ENCODE measurements around the gene EIPR1.
"Not testable (repeated sequence)": the region's sequence is repeated elsewhere in the genome, so short reads cannot be mapped to it uniquely, and the experiment has no call there.

EIPR1 gene

GRCh38 chr2:3289171-3289515 is 88.5 kb downstream of the EIPR1 start:
- H3K9me3 ChIP-seq (ENCODE audit: low read length) = peaks cover 11% of the 10 kb centered on the region
- no peaks in the 10 kb centered on the region for H3K27me3 ChIP-seq (ENCODE audit: insufficient read depth, low read length)
- H2AFZ ChIP-seq (ENCODE audit: low read depth, low read length) = no peak overlapping the region
- H3K4me1 ChIP-seq (ENCODE audit: insufficient read depth, low read length) = peaks cover 12% of the 10 kb centered on the region
- H3K4me3 ChIP-seq (ENCODE audit: low read length) = no peak overlapping the region
- H3K36me3 ChIP-seq (ENCODE audit: insufficient read depth, low read length) = no peaks in the 10 kb centered on the region

- Histone ChIP-seq H3K4me3 (ENCODE audit: low read length) (no peak overlapping the region), H2AFZ (ENCODE audit: low read depth, low read length) (no peak overlapping the region), H3K36me3 (ENCODE audit: insufficient read depth, low read length) (no peaks in the 10 kb centered on the region), H3K4me1 (ENCODE audit: insufficient read depth, low read length) (peaks cover 12% of the 10 kb centered on the region), H3K9me3 (ENCODE audit: low read length) (peaks cover 11% of the 10 kb centered on the region), H3K27me3 (ENCODE audit: insufficient read depth, low read length) (no peaks in the 10 kb centered on the region)
Measured at GRCh38 chr2:3288470-3289170, 89.0 kb downstream of the EIPR1 start.

GRCh38 chr2:3287896-3288295 is 89.7 kb downstream of the EIPR1 start:
- no peaks in the 10 kb centered on the region for H3K36me3 ChIP-seq (ENCODE audit: insufficient read depth, low read length)
- H2AFZ ChIP-seq (ENCODE audit: low read depth, low read length) = no peak overlapping the region
- no peaks in the 10 kb centered on the region for H3K27me3 ChIP-seq (ENCODE audit: insufficient read depth, low read length)
- H3K9me3 ChIP-seq (ENCODE audit: low read length) = peaks cover 11% of the 10 kb centered on the region
- H3K4me3 ChIP-seq (ENCODE audit: low read length) = no peak overlapping the region
- peaks cover 12% of the 10 kb centered on the region for H3K4me1 ChIP-seq (ENCODE audit: insufficient read depth, low read length)

DNA sequence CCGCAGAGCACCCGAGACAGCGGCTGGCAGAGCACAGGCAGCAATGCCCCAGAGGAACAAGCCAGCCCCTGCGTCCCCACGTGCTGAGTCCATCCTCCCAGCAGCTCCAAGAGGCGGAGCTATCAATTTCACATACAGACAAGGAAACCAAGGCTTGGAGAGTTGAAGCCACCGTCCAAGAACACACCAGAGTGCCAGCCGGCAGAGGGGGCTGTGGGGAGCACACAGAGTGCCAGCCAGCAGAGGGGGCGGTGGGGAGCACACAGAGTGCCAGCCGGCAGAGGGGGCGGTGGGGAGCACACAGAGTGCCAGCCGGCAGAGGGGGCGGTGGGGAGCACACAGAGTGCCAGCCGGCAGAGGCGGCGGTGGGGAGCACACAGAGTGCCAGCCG is 91.0 kb downstream of the EIPR1 start:
- not testable (repeated sequence) for H3K4me3 ChIP-seq (ENCODE audit: low read length); H3K36me3 ChIP-seq (ENCODE audit: insufficient read depth, low read length); H2AFZ ChIP-seq (ENCODE audit: low read depth, low read length); H3K27me3 ChIP-seq (ENCODE audit: insufficient read depth, low read length)
- Histone ChIP-seq H3K9me3 (ENCODE audit: low read length) (peaks cover 11% of the 10 kb centered on the region), H3K4me1 (ENCODE audit: insufficient read depth, low read length) (peaks cover 21% of the 10 kb centered on the region)

GRCh38 chr2:3285901-3286645 is 91.5 kb downstream of the EIPR1 start:
- Histone ChIP-seq H2AFZ (ENCODE audit: low read depth, low read length) (no peak overlapping the region), H3K27me3 (ENCODE audit: insufficient read depth, low read length) (no peaks in the 10 kb centered on the region), H3K4me3 (ENCODE audit: low read length) (no peak overlapping the region), H3K4me1 (ENCODE audit: insufficient read depth, low read length) (peaks cover 21% of the 10 kb centered on the region), H3K36me3 (ENCODE audit: insufficient read depth, low read length) (no peaks in the 10 kb centered on the region), H3K9me3 (ENCODE audit: low read length) (peaks cover 11% of the 10 kb centered on the region)

DNA sequence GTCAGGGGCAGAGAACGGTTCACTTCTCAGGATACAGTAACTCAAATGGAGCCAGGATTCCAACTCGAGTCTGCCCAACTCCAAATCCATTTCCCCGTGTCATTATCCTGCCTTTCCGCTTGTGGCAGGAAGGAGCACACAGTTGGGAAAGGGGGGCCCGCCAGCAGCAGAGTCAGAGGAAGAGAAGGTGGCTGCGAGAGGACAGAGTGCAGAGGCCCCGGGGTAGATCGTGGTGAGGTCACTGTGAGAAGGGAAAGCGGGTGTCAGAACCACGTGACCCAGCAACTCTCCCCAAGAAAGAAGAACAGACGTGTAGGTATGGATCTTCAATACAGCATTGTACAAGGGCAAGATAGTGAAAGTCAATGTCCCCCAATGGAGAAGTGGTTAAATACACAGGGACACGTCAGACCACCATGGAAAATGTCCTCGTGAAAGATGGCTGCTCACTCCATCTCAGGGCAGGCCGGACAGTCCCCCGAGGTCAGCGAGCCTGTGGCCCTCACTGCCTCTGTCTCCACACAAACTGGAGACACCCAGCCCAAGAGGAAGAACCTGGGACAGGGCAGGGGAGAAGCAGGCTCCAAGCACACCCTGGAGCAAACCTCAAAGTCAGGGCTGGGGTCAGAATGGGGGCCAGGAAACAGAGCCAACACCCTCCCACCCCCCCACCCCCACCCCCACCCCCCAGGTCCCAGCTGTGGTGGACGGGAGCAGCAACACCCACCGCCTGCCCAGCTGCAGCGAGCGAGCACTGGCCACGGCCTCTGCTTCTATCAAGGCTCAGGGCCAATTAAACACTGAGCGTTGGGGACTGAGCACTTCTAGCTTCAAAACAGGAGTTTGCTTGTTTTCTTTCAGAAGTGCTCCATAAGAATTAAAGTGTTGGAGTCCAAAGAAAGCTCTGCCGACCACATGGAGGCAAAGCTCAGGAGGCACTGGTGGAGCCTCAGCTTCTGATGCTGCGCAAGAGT is 92.7 kb downstream of the EIPR1 start:
- no peaks in the 10 kb centered on the region for H3K36me3 ChIP-seq (ENCODE audit: insufficient read depth, low read length)
- no peak overlapping the region for H3K4me3 ChIP-seq (ENCODE audit: low read length)
- H3K4me1 ChIP-seq (ENCODE audit: insufficient read depth, low read length) = peaks cover 21% of the 10 kb centered on the region
- no peaks in the 10 kb centered on the region for H3K27me3 ChIP-seq (ENCODE audit: insufficient read depth, low read length)
- no peak overlapping the region for H2AFZ ChIP-seq (ENCODE audit: low read depth, low read length)
- H3K9me3 ChIP-seq (ENCODE audit: low read length) = peaks cover 11% of the 10 kb centered on the region

- not testable (repeated sequence) for H3K4me3 ChIP-seq (ENCODE audit: low read length); H2AFZ ChIP-seq (ENCODE audit: low read depth, low read length); H3K27me3 ChIP-seq (ENCODE audit: insufficient read depth, low read length); H3K36me3 ChIP-seq (ENCODE audit: insufficient read depth, low read length); H3K9me3 ChIP-seq (ENCODE audit: low read length)
- H3K4me1 ChIP-seq (ENCODE audit: insufficient read depth, low read length) = peaks cover 17% of the 10 kb centered on the region
Measured at GRCh38 chr2:3283876-3284656, 93.6 kb downstream of the EIPR1 start.

DNA sequence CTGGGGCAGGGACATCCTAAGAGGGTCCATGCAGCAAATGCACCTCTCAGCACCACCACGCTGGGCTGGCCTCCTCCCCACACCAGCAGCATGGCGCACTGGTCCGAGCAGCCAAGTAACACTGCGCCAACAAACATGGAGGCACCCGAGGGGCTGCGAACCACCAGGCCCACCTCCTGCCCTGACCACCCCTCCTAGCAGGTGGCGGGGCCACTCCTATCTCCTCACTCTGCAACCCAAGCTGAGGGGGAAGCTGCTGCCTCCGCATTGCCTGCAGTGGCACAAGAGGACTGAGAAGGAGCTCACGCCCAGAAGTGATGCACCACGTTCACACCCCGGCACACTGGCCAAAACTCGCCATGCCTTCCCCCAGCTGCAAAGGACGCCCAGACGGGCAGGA is 94.4 kb downstream of the EIPR1 start:
- Histone ChIP-seq H2AFZ (ENCODE audit: low read depth, low read length) (no peak overlapping the region), H3K4me1 (ENCODE audit: insufficient read depth, low read length) (peaks cover 10% of the 10 kb centered on the region), H3K9me3 (ENCODE audit: low read length) (peaks cover 5% of the 10 kb centered on the region), H3K36me3 (ENCODE audit: insufficient read depth, low read length) (no peaks in the 10 kb centered on the region), H3K4me3 (ENCODE audit: low read length) (no peak overlapping the region), H3K27me3 (ENCODE audit: insufficient read depth, low read length) (no peaks in the 10 kb centered on the region)

DNA sequence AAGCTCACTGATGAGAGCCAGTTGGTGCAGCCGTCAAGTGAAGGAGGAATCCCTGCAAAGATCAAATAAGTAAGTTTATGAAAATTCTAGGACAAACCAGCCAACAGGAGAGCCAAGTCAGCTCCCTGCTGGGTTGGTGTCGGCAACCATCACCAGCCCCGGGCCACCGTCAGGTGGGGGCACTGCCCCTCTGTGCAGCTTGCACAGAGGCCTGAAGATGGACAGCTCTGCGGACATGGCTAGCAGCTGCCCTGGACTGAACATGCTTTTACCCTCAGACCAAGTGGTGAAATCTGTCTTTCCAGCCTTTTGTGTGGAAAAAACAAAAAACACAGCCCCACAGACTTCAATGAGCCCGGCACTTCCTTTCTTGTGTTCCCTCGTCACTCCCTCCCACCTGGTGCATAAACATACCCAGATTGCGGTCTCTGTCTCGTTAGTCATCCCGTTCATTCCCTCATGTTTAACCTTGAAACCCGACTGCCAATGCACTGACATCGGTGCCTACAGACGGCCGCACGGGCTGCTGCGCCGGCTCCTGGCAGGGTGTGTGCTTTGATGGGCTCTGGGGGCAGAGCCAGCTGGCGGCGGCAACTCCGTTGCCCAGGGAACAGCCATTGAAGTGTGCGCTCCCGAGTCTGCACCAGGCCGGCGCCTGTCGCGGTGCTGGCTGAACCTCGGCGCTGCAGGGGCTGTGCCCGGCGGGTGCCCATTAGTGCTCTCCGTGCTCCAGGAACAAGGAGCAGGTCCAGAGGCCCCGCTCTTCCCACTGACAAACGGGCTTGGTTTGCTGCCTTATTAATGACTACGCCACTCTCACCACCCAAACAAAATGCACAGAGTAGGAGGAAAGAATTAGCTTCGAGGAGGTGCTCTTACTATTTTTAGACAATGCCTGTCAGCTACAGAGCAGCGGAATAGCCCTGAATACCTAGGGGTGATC is 95.3 kb downstream of the EIPR1 start:
- no peaks in the 10 kb centered on the region for H3K36me3 ChIP-seq (ENCODE audit: insufficient read depth, low read length)
- no peaks in the 10 kb centered on the region for H3K27me3 ChIP-seq (ENCODE audit: insufficient read depth, low read length)

GRCh38 chr2:3280683-3281520 is 96.7 kb downstream of the EIPR1 start:
- no peaks in the 10 kb centered on the region for H3K9me3 ChIP-seq (ENCODE audit: low read length)
- H3K4me1 ChIP-seq (ENCODE audit: insufficient read depth, low read length) = peaks cover 9% of the 10 kb centered on the region
- H3K4me3 ChIP-seq (ENCODE audit: low read length) = no peak overlapping the region
- H2AFZ ChIP-seq (ENCODE audit: low read depth, low read length) = no peak overlapping the region
- H3K36me3 ChIP-seq (ENCODE audit: insufficient read depth, low read length) = no peaks in the 10 kb centered on the region
- no peaks in the 10 kb centered on the region for H3K27me3 ChIP-seq (ENCODE audit: insufficient read depth, low read length)

More for the DNA sequence above, 95.3 kb downstream of the EIPR1 start:
- Histone ChIP-seq H3K9me3 (ENCODE audit: low read length) (peaks cover under 1% of the 10 kb centered on the region), H3K4me1 (ENCODE audit: insufficient read depth, low read length) (peaks cover 9% of the 10 kb centered on the region), H3K4me3 (ENCODE audit: low read length) (no peak overlapping the region), H2AFZ (ENCODE audit: low read depth, low read length) (no peak overlapping the region)

- H3K27me3 ChIP-seq (ENCODE audit: insufficient read depth, low read length) = no peaks in the 10 kb centered on the region
- H3K4me1 ChIP-seq (ENCODE audit: insufficient read depth, low read length) = peaks cover 9% of the 10 kb centered on the region
- no peaks in the 10 kb centered on the region for H3K36me3 ChIP-seq (ENCODE audit: insufficient read depth, low read length)
- H3K4me3 ChIP-seq (ENCODE audit: low read length) = no peak overlapping the region
- H2AFZ ChIP-seq (ENCODE audit: low read depth, low read length) = no peak overlapping the region
- no peaks in the 10 kb centered on the region for H3K9me3 ChIP-seq (ENCODE audit: low read length)
Measured at GRCh38 chr2:3280197-3280596, 97.4 kb downstream of the EIPR1 start.
